Type B pancreatic cell (in vitro differentiated cells): ENCODE data around the gene CDKAL1. TPM values are rescaled to one million over a fixed set of nuclear protein-coding genes. Genes with fewer than 3 reads are reported as not detected.
"Not testable (repeated sequence)": the region's sequence is repeated elsewhere in the genome, so short reads cannot be mapped to it uniquely, and the experiment has no call there.

Experiments
- DNase-seq: peaks from one replicate; pipeline ENCODE4 v3.0.0; 2021; ENCODE audit warnings: mixed read lengths; ENCODE audit not compliant: unreplicated experiment; ENCODE audit errors: extremely low spot score
- H3K27ac Mint-ChIP-seq: 2 replicates; pipeline ENCODE4 v1.8.0; 2021; ENCODE audit warnings: mild to moderate bottlenecking, mixed read lengths
- H3K27me3 Mint-ChIP-seq: 2 replicates; pipeline ENCODE4 v1.8.0; 2021; ENCODE audit warnings: mixed read lengths
- H3K36me3 Mint-ChIP-seq: 2 replicates; pipeline ENCODE4 v1.8.0; 2021; ENCODE audit warnings: mixed read lengths
- H3K4me1 Mint-ChIP-seq: one replicate; pipeline ENCODE4 v1.8.0; 2021; ENCODE audit warnings: mixed read lengths; ENCODE audit not compliant: unreplicated experiment
- H3K4me3 Mint-ChIP-seq: 2 replicates; pipeline ENCODE4 v1.8.0; 2021; ENCODE audit warnings: mild to moderate bottlenecking, mixed read lengths
- H3K9me3 Mint-ChIP-seq: 2 replicates; pipeline ENCODE4 v1.8.0; 2021; ENCODE audit warnings: mixed read lengths
- total RNA-seq: library from RNA; stranded (reverse); gene quantifications from 2 replicates; pipeline ENCODE4 v1.2.1, GENCODE V29; 2021; ENCODE audit warnings: low replicate concordance
- TF ChIP-seq, protein P1 (sequence below): fragments of 200-600 bp; sonication (generic); conservative IDR thresholded peaks from 2 replicates; pipeline ENCODE4 v1.5.0; 2021; ENCODE audit warnings: antibody characterized with exemption, mild to moderate bottlenecking

The CDKAL1 gene
- total RNA-seq, 1 donor from 2014 or later, result 21.0 TPM

DNA sequence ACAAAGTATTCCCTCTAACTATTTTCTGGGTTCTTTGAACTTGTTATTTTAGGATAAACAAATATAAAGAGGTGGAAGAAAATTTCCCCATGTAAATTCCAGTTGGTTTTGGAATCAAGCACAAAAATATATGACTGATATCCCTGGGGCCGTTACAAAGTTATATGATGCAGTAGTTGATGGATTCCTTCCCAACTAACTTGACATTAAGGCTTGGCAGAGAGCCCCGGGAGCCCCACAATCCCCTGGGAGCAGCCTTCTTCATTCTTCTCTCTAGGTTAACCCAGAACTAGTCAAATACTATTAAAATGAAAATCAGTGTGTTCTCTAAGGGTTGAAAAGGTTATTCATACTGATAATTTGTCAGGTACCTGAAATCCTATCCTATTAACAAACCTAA lies 550.4 kb downstream of the CDKAL1 start:
- DNase-seq, result no peak
- H3K27ac Mint-ChIP-seq, result no peak overlapping the region
- peaks cover 11% of the 10 kb centered on the region for H3K36me3 Mint-ChIP-seq
- peaks cover 10% of the 10 kb centered on the region for H3K9me3 Mint-ChIP-seq
- H3K27me3 Mint-ChIP-seq, result no peaks in the 10 kb centered on the region
- H3K4me3 Mint-ChIP-seq, result no peak overlapping the region
- TF ChIP-seq, protein P1, sequence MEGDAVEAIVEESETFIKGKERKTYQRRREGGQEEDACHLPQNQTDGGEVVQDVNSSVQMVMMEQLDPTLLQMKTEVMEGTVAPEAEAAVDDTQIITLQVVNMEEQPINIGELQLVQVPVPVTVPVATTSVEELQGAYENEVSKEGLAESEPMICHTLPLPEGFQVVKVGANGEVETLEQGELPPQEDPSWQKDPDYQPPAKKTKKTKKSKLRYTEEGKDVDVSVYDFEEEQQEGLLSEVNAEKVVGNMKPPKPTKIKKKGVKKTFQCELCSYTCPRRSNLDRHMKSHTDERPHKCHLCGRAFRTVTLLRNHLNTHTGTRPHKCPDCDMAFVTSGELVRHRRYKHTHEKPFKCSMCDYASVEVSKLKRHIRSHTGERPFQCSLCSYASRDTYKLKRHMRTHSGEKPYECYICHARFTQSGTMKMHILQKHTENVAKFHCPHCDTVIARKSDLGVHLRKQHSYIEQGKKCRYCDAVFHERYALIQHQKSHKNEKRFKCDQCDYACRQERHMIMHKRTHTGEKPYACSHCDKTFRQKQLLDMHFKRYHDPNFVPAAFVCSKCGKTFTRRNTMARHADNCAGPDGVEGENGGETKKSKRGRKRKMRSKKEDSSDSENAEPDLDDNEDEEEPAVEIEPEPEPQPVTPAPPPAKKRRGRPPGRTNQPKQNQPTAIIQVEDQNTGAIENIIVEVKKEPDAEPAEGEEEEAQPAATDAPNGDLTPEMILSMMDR, result no peak
- peaks cover 8% of the 10 kb centered on the region for H3K4me1 Mint-ChIP-seq

DNA sequence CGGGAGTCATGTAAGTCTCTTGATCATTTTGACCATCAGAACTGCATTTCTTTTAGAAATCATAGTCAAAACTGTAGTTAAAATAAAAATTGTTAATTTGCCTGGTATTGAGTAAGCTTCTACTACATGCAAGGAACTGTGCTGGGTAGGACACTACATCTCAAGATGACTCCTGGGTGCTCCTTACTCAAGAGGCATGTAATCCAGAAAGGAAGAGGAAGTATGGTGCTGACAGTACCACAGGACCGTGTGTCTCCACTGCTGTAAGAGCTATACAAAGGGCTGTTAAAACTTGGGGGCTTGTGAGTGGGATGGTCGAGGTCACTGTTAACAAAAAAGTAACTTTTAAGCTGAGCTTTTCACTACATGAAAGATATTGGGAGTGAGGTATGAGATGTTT lies 551.0 kb downstream of the CDKAL1 start:
- H3K9me3 Mint-ChIP-seq, result peaks cover 9% of the 10 kb centered on the region
- H3K27me3 Mint-ChIP-seq, result no peaks in the 10 kb centered on the region
- H3K4me1 Mint-ChIP-seq, result peaks cover 6% of the 10 kb centered on the region
- DNase-seq, result no peak
- H3K4me3 Mint-ChIP-seq, result no peak overlapping the region
- peaks cover 11% of the 10 kb centered on the region for H3K36me3 Mint-ChIP-seq
- TF ChIP-seq, protein P1, result no peak
- no peak overlapping the region for H3K27ac Mint-ChIP-seq

DNA sequence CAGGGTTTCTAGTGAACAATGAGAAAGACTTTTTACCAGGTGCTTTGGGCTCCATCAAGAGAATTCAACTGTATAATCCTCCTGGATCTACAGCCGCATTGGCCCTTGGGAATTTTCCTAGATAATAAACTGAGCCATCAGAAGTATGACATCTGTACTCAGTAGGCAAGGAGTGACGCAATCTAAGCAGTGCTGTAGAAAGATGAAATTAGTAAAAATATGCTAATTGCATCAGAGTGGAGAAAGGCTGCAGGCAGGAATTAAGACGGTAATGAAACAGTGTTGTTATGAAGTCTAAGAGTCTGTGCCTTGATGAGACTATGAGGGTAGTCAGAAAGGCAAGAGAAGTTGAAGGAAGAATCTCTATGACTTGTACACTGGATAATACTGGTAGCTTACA lies 551.4 kb downstream of the CDKAL1 start:
- H3K27ac Mint-ChIP-seq, result no peak overlapping the region
- peaks cover 8% of the 10 kb centered on the region for H3K36me3 Mint-ChIP-seq
- no peak overlapping the region for H3K4me3 Mint-ChIP-seq
- DNase-seq, result no peak
- TF ChIP-seq, protein P1, result no peak
- H3K9me3 Mint-ChIP-seq, result peaks cover 5% of the 10 kb centered on the region
- H3K4me1 Mint-ChIP-seq, result peaks cover 2% of the 10 kb centered on the region
- H3K27me3 Mint-ChIP-seq, result no peaks in the 10 kb centered on the region

DNA sequence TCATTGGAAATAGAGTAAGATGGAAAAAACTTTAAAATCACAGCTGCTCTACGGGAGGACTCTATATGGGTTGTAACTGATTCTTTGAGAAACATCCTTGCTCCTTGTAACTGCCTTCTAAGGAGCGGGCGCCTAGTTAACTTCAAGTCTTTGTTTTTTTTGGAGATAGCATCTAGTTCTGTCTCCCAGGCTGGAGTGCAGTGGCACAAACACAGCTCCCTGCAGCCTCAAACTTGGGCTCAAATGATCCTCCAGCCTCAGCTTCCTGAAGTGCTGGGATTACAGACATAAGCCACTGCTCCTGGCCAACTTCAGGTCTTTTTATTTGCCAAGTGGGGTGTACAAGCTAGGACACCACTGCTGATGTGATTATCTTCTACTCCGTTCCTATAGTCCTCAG lies 552.9 kb downstream of the CDKAL1 start:
- Mint-ChIP-seq H3K9me3 (peaks cover 5% of the 10 kb centered on the region), H3K4me1 (peaks cover 3% of the 10 kb centered on the region), H3K4me3 (no peak overlapping the region), H3K27me3 (no peaks in the 10 kb centered on the region), H3K27ac (no peak overlapping the region), H3K36me3 (peaks cover 8% of the 10 kb centered on the region)
- DNase-seq, result no peak
- TF ChIP-seq, protein P1, result no peak

DNA sequence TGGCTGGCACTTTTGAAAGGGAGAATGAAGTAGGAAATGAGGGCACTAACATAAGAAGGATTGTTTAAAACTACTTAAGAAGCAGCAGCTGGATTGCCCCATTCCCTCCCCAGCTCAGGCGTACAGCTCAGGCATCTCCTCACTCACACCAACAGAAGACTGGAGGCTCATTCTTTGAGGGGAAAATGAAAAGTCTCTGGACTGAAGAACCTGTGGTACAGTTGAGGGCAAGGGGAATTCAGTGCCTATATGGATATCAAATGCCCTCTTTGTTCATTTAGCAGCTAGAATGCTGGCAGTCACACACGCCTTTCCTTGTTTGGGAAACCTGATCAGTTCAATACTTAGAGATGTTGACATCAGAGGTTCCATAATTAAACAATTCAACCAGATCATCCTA lies 557.2 kb downstream of the CDKAL1 start:
- Mint-ChIP-seq H3K36me3 (peaks cover 14% of the 10 kb centered on the region), H3K9me3 (peaks cover 5% of the 10 kb centered on the region), H3K4me3 (no peak overlapping the region), H3K27me3 (no peaks in the 10 kb centered on the region), H3K4me1 (peaks cover 23% of the 10 kb centered on the region), H3K27ac (no peak overlapping the region)
- DNase-seq, result no peak
- TF ChIP-seq, protein P1, result no peak

DNA sequence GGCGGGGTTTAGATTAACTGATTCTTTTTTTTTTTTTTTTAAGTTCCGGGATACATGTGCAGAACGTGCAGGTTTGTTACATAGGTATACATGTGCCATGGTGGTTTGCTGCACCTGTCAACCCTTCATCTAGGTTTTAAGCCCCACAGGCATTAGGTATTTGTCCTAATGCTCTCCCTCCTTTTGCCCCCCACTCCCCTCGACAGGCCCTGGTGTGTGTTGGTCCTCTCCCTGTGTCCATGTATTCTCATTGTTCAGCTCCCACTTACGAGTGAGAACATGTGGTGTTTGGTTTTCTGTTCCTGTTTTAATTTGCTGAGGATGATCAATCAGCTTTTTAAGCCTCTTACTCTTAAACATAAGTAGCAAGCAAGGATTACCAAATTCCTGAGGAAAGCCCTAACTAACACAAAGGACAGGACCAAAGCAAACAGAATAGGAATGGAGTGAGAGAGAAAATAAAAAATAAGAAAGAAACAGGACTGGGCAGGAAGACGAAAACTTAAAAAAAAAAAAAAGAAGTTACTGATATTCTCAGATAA lies 558.0 kb downstream of the CDKAL1 start:
- peaks cover 23% of the 10 kb centered on the region for H3K4me1 Mint-ChIP-seq
- not testable (repeated sequence) for DNase-seq, H3K27me3 Mint-ChIP-seq, H3K9me3 Mint-ChIP-seq, H3K27ac Mint-ChIP-seq, H3K4me3 Mint-ChIP-seq
- peaks cover 10% of the 10 kb centered on the region for H3K36me3 Mint-ChIP-seq
